GM20000 (cell line): ENCODE results near the gene P2RY2.
"Not testable (repeated sequence)": the region's sequence is repeated elsewhere in the genome, so short reads cannot be mapped to it uniquely, and the experiment has no call there.

Source experiments
- DNase-seq: peaks from one replicate; pipeline ENCODE4 v3.0.0; 2012; ENCODE audit warnings: low spot score
- CTCF ChIP-seq: IDR thresholded peaks from 2 replicates; pipeline ENCODE4 v1.5.1; 2012; ENCODE audit warnings: mild to moderate bottlenecking, control low read depth; ENCODE audit errors: extremely low read depth, missing control alignments

The P2RY2 gene

GRCh38 chr11:73268671-73269271, 50.7 kb downstream of the P2RY2 start:
- no peak for TF ChIP-seq CTCF
- no peak for DNase-seq

DNA sequence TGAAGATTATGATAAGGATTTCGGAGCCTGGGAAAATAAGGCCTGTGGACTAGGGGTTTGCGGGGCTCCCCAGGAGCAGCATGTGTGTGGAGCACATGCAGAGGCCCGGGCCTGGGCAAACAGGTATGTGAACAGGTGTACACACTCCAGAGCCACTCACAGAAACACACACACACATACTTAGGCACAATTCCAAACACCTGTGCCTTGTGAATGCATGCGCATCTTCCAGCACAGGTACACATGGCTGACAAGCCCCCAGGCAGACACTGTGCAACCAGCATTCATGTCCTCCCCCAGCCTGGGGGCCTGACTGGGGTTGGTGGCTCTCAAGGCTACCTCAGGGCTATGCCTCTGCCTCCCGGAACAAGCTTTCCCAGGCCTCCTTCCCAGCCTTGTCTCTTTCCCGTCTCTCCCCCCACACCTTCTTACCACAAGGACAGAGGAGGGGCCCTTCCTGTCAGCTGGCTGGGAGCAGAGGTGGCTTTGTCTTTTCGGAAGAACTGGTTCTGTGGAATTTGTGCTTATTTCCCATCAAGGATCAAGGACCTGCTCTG, 51.5 kb downstream of the P2RY2 start:
- TF ChIP-seq CTCF = no peak
- no peak for DNase-seq

DNA sequence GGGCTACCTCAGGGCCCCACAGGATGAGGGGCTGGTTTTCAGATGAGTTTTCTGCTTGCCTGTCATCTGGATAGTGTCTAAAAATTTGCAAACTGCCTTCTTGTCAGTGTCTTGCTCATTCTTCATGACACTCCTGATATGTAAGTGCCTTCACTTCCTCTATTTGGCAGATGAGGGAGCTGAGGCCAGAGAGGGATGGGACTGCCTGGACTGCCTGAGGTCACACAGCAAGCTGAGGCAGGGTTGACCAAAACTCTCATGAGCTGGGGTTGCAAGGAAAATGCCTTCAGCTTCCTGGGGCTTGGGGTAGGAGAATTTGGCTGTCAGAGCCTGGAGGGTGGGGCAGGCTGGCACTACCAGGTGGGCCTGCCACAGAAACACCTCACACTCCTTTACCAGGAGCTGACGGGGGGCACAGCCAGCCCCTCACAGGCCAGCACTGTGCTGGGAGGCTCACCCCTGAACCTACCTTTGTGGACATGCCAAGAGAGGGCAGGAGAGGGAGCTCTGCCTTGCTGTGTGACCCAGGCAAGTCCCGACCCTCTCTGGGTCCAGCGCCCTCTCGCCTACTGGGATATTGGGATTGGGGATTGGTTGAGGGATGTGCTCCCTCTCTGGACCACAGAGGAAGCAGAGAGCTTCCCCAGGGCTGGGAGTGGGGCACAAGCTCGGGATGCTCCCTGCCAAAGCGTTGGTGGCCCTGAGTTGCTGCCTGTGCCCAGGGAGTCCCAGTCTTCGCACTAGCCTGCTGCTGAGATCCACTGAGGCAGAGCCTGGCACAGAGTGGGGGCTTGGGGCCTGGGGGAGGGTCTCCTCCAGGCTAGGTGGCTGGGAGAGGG, 52.2 kb downstream of the P2RY2 start:
- no peak for TF ChIP-seq CTCF

GRCh38 chr11:73270855-73271477, 52.9 kb downstream of the P2RY2 start:
- TF ChIP-seq CTCF = no peak
- no peak for DNase-seq

More for the DNA sequence above, 52.2 kb downstream of the P2RY2 start:
- DNase-seq = no peak

GRCh38 chr11:73271478-73271865, 53.4 kb downstream of the P2RY2 start:
- DNase-seq = not testable (repeated sequence)

DNA sequence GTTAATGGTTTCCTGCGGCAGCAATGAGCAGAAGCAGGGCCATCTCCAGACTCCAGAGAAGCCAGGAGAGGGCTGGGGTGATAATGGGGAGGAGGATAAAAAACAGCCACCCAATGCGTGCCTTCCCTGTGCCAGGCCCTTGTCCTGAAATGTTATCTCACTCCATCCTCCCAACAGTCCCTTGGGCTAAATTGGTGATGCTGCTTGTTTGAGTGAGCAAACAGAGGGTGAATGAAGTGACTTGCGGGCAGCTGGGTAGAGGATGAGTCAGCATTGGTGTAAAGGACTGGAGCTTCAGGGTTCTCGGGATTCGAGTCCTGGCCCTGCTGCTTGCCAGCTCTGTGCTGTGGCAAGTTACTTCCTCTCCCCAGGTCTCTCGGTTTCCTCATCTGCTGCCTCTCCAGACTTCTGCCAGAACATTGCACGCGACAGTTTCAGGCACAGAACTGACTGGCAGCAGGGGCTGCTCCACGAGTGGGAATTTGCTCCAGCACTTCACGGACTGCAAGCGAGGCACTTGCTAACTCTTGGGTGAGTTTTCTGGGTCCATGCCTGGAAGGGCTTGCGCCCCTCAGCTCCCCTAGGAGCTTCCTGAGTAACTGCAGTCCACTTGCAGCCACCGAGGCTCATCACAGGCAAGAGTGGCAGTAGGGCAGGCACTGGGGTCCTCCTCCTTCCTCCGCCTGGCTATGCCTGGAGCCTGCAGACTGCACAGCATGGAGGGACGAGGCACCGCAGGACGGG, 54.0 kb downstream of the P2RY2 start, which contains the start of gene P2RY6:
TSS of gene P2RY6 (plus strand) at position 403 of the 744 bp plus-strand sequence. CDS start 24,181 bp downstream, outside the sequence.
- no peak for DNase-seq
- TF ChIP-seq CTCF = no peak

DNA sequence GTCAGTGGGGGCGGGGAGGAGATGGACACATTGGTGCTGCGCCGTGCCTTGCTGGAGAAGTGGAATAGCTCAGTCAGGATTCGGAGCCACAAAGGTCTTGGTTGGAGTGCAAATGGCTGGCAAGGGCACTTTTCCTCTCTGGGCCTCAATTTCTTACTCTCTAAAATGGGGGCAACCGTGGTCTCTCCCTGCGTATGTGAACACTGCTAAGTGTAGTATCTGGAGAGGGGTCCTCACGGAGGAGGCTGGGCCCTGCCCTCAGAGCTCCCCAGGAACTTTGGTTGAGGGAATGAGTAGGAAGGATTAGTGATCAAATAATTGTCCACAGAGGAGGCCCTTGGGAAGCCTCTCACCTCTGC, 54.6 kb downstream of the P2RY2 start:
- TF ChIP-seq CTCF = no peak
- DNase-seq = no peak
